H9 (cell line): ENCODE measurements around the gene SOX8. TPM values are rescaled to one million over a fixed set of nuclear protein-coding genes. Genes with fewer than 3 reads are reported as not detected.

ENCODE experiments used
- DNase-seq: peaks from one replicate; pipeline ENCODE4 v3.0.0-alpha.2; 2017
- H2AFZ ChIP-seq: one replicate; pipeline ENCODE4 v1.6.1; 2013; ENCODE audit warnings: mild to moderate bottlenecking, low read length, control low read depth, moderate library complexity
- H2AK5ac ChIP-seq: 2 replicates; pipeline ENCODE4 v1.6.1; 2013; ENCODE audit warnings: low read length, control low read depth, mixed read lengths; ENCODE audit not compliant: insufficient read length
- H2BK120ac ChIP-seq: one replicate; pipeline ENCODE4 v1.6.1; 2013; ENCODE audit warnings: low read depth, mild to moderate bottlenecking, low read length, control low read depth, inconsistent platforms; ENCODE audit not compliant: poor library complexity, severe bottlenecking
- H2BK12ac ChIP-seq: 2 replicates; pipeline ENCODE4 v1.6.1; 2013; ENCODE audit warnings: low read length, control low read depth, mixed read lengths, low read depth; ENCODE audit not compliant: insufficient read length
- H2BK15ac ChIP-seq: 2 replicates; pipeline ENCODE4 v1.6.1; 2013; ENCODE audit warnings: low read depth, low read length, control low read depth
- H2BK20ac ChIP-seq: one replicate; pipeline ENCODE4 v1.6.1; 2013; ENCODE audit warnings: low read depth, mild to moderate bottlenecking, low read length, control low read depth, inconsistent platforms; ENCODE audit not compliant: poor library complexity, severe bottlenecking
- H2BK5ac ChIP-seq: 2 replicates; pipeline ENCODE4 v1.6.1; 2013; ENCODE audit warnings: low read length, control low read depth, mixed read lengths; ENCODE audit not compliant: insufficient read length
- H3K14ac ChIP-seq: 2 replicates; pipeline ENCODE4 v1.6.1; 2013; ENCODE audit warnings: low read length, control low read depth; ENCODE audit not compliant: insufficient read depth
- H3K18ac ChIP-seq: 2 replicates; pipeline ENCODE4 v1.6.1; 2013; ENCODE audit warnings: low read depth, mild to moderate bottlenecking, mixed read lengths, low read length, control low read depth; ENCODE audit not compliant: insufficient read length
- H3K23ac ChIP-seq: 2 replicates; pipeline ENCODE4 v1.6.1; 2013; ENCODE audit warnings: low read length, control low read depth, mixed read lengths, low read depth; ENCODE audit not compliant: insufficient read length
- H3K23me2 ChIP-seq: 2 replicates; pipeline ENCODE4 v1.6.1; 2013; ENCODE audit warnings: low read depth, mild to moderate bottlenecking, mixed read lengths, low read length, control low read depth; ENCODE audit not compliant: insufficient read length, poor library complexity, severe bottlenecking
- H3K27ac ChIP-seq: 2 replicates; pipeline ENCODE4 v1.5.1; 2013; ENCODE audit warnings: low read length, control low read depth, mixed read lengths, low read depth; ENCODE audit not compliant: insufficient read length
- H3K27me3 ChIP-seq: 2 replicates; pipeline ENCODE4 v1.6.1; 2013; ENCODE audit warnings: low read length, control low read depth, inconsistent platforms; ENCODE audit not compliant: insufficient read depth
- H3K4ac ChIP-seq: 2 replicates; pipeline ENCODE4 v1.6.1; 2013; ENCODE audit warnings: low read depth, mild to moderate bottlenecking, control low read depth, inconsistent platforms, low read length, moderate library complexity
- H3K4me1 ChIP-seq: 2 replicates; pipeline ENCODE4 v1.6.1; 2013; ENCODE audit warnings: low read length, control low read depth, inconsistent platforms; ENCODE audit not compliant: insufficient read depth
- H3K4me2 ChIP-seq: 2 replicates; pipeline ENCODE4 v1.6.1; 2013; ENCODE audit warnings: low read length, control low read depth, mixed read lengths; ENCODE audit not compliant: insufficient read length, insufficient read depth
- H3K56ac ChIP-seq: 2 replicates; pipeline ENCODE4 v1.6.1; 2013; ENCODE audit warnings: low read depth, mild to moderate bottlenecking, mixed read lengths, low read length, control low read depth; ENCODE audit not compliant: insufficient read length
- H3K79me1 ChIP-seq: 2 replicates; pipeline ENCODE4 v1.6.1; 2013; ENCODE audit warnings: low read depth, mild to moderate bottlenecking, moderate library complexity, low read length, control low read depth, inconsistent platforms; ENCODE audit not compliant: insufficient read depth, poor library complexity, severe bottlenecking
- H3K79me2 ChIP-seq: 2 replicates; pipeline ENCODE4 v1.6.1; 2013; ENCODE audit warnings: low read length, control low read depth, inconsistent platforms; ENCODE audit not compliant: insufficient read depth
- H3K9ac ChIP-seq: 2 replicates; pipeline ENCODE4 v1.6.1; 2013; ENCODE audit warnings: low read length, control low read depth, mixed read lengths; ENCODE audit not compliant: insufficient read length; ENCODE audit errors: extremely low read depth
- H3K9me3 ChIP-seq: one replicate; pipeline ENCODE4 v1.6.1; 2013; ENCODE audit warnings: low read depth, low read length, inconsistent platforms; ENCODE audit not compliant: control insufficient read depth
- H3T11ph ChIP-seq: one replicate; pipeline ENCODE4 v1.6.1; 2013; ENCODE audit warnings: mild to moderate bottlenecking, low read length, control low read depth, inconsistent platforms
- H4K20me1 ChIP-seq: one replicate; pipeline ENCODE4 v1.6.1; 2013; ENCODE audit not compliant: control insufficient read depth, insufficient read length, insufficient read depth
- H4K5ac ChIP-seq: 2 replicates; pipeline ENCODE4 v1.6.1; 2013; ENCODE audit warnings: low read depth, mild to moderate bottlenecking, mixed read lengths, low read length, control low read depth; ENCODE audit not compliant: insufficient read length
- H4K8ac ChIP-seq: replicated peaks from 2 replicates; pipeline ENCODE4 v1.6.1; 2013; ENCODE audit warnings: low read length, control low read depth, mixed read lengths, low read depth; ENCODE audit not compliant: insufficient read length
- H4K91ac ChIP-seq: 2 replicates; pipeline ENCODE4 v1.6.1; 2013; ENCODE audit warnings: low read depth, mild to moderate bottlenecking, moderate library complexity, mixed read lengths, low read length, control low read depth; ENCODE audit not compliant: insufficient read length
- H3K27ac Mint-ChIP-seq, 3 experiments: 2 replicates in 2 of 3; 3 replicates in 1 of 3; pipeline ENCODE4 v1.8.0; 2020 to 2021; ENCODE audit warnings: mixed read lengths in 3 of 3, mild to moderate bottlenecking in 1 of 3, moderate library complexity in 1 of 3
- H3K27me3 Mint-ChIP-seq: 2 replicates; pipeline ENCODE4 v1.8.0; 2021; ENCODE audit warnings: low read depth, mild to moderate bottlenecking, moderate library complexity, mixed read lengths
- H3K36me3 Mint-ChIP-seq, 3 experiments: 2 replicates in 2 of 3; 3 replicates in 1 of 3; pipeline ENCODE4 v1.8.0; 2020 to 2021; ENCODE audit warnings: low read depth in 3 of 3, mixed read lengths in 3 of 3; ENCODE audit not compliant: insufficient read depth in 1 of 3
- H3K4me1 Mint-ChIP-seq, 2 experiments: 2 replicates each; pipeline ENCODE4 v1.8.0; 2020; ENCODE audit warnings: mixed read lengths in 2 of 2
- H3K4me3 Mint-ChIP-seq, 2 experiments: 2 replicates in 1 of 2; 3 replicates in 1 of 2; pipeline ENCODE4 v1.8.0; 2020 to 2021; ENCODE audit warnings: mild to moderate bottlenecking in 2 of 2, mixed read lengths in 2 of 2, moderate library complexity in 1 of 2
- H3K9me3 Mint-ChIP-seq, 2 experiments: 2 replicates in 1 of 2; 3 replicates in 1 of 2; pipeline ENCODE4 v1.8.0; 2020; ENCODE audit warnings: mild to moderate bottlenecking in 2 of 2, mixed read lengths in 2 of 2, moderate library complexity in 1 of 2
- WGBS: extraction: QIAGEN DNeasy Blood & Tissue Kit; methylation state at CpG from one replicate; pipeline ENCODE4 v1.1.7; 2013; ENCODE audit warnings: missing lambda C conversion rate, low lambda C conversion rate, mixed read lengths; ENCODE audit not compliant: insufficient read length; ENCODE audit errors: extremely low coverage; 5-methylcytosine and 5-hydroxymethylcytosine counted together
- total RNA-seq: library from RNA; stranded (reverse); gene quantifications from 2 replicates; pipeline ENCODE4 v1.2.1, GENCODE V29; 2021
- TF ChIP-seq, protein P1 (sequence below): fragments of 200-600 bp; sonication (generic); conservative IDR thresholded peaks from 3 replicates; pipeline ENCODE4 v1.8.0; 2021; ENCODE audit warnings: antibody characterized with exemption, mild to moderate bottlenecking

SOX8 gene
- total RNA-seq, 1 experiment from 2014 or later, result 8.9 TPM

GRCh38 chr16:937723-938122, 43.8 kb upstream of the SOX8 start:
- no peaks in the 10 kb centered on the region for H3K79me2 ChIP-seq
- WGBS, result no CpG with 5 or more reads among the region's 6 CpGs
- H4K5ac ChIP-seq, result no peak overlapping the region
- H4K20me1 ChIP-seq, result no peaks in the 10 kb centered on the region
- no peak overlapping the region for H2AFZ ChIP-seq
- H3K4ac ChIP-seq, result no peak overlapping the region
- H3K27ac Mint-ChIP-seq, result no peak overlapping the region
- no peak overlapping the region for H3T11ph ChIP-seq
- H2AK5ac ChIP-seq, result no peak overlapping the region
- DNase-seq, result no peak
- H2BK5ac ChIP-seq, result no peak overlapping the region
- no peaks in the 10 kb centered on the region for H3K4me1 Mint-ChIP-seq
- H3K79me1 ChIP-seq, result no peaks in the 10 kb centered on the region
- no peaks in the 10 kb centered on the region for H3K27me3 ChIP-seq
- H3K18ac ChIP-seq, result no peak overlapping the region
- no peak overlapping the region for H4K91ac ChIP-seq
- no peak overlapping the region for H2BK15ac ChIP-seq
- H3K9me3 Mint-ChIP-seq, result peaks cover 17 to 21% of the 10 kb centered on the region in 2 experiments
- no peak overlapping the region for H2BK12ac ChIP-seq
- TF ChIP-seq, protein P1, sequence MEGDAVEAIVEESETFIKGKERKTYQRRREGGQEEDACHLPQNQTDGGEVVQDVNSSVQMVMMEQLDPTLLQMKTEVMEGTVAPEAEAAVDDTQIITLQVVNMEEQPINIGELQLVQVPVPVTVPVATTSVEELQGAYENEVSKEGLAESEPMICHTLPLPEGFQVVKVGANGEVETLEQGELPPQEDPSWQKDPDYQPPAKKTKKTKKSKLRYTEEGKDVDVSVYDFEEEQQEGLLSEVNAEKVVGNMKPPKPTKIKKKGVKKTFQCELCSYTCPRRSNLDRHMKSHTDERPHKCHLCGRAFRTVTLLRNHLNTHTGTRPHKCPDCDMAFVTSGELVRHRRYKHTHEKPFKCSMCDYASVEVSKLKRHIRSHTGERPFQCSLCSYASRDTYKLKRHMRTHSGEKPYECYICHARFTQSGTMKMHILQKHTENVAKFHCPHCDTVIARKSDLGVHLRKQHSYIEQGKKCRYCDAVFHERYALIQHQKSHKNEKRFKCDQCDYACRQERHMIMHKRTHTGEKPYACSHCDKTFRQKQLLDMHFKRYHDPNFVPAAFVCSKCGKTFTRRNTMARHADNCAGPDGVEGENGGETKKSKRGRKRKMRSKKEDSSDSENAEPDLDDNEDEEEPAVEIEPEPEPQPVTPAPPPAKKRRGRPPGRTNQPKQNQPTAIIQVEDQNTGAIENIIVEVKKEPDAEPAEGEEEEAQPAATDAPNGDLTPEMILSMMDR, result no peak
- H2BK120ac ChIP-seq, result no peak overlapping the region
- no peaks in the 10 kb centered on the region for H3K9me3 ChIP-seq
- no peak overlapping the region for H3K4me3 Mint-ChIP-seq
- H4K8ac ChIP-seq, result no peak overlapping the region
- H3K27ac ChIP-seq, result no peak overlapping the region
- H3K9ac ChIP-seq, result no peak overlapping the region
- no peak overlapping the region for H3K14ac ChIP-seq
- H3K36me3 Mint-ChIP-seq, result peaks cover 5 to 15% (median 13%) of the 10 kb centered on the region in 3 experiments; a peak in 4 of 7 replicates
- no peak overlapping the region for H3K4me2 ChIP-seq
- no peaks in the 10 kb centered on the region for H3K23me2 ChIP-seq
- H3K27me3 Mint-ChIP-seq, result peaks cover 3% of the 10 kb centered on the region
- no peaks in the 10 kb centered on the region for H3K4me1 ChIP-seq
- H3K23ac ChIP-seq, result no peak overlapping the region
- no peak overlapping the region for H3K56ac ChIP-seq
- no peak overlapping the region for H2BK20ac ChIP-seq
